KOPT-K1 (cell line): ENCODE data around the gene MIDN.

ENCODE experiments used
- H3K27ac ChIP-seq: fragments of 200-600 bp; sonication (generic); 2 replicates; pipeline ENCODE4 v1.5.1; 2016; ENCODE audit warnings: antibody characterized with exemption, mild to moderate bottlenecking, low read depth, low read length; ENCODE audit not compliant: poor library complexity, severe bottlenecking
- H3K36me3 ChIP-seq: fragments of 200-600 bp; sonication (generic); 2 replicates; pipeline ENCODE4 v1.5.1; 2017; ENCODE audit warnings: antibody characterized with exemption, mild to moderate bottlenecking, low read length, moderate library complexity; ENCODE audit not compliant: insufficient read depth
- H3K9me3 ChIP-seq: fragments of 200-600 bp; sonication (generic); 2 replicates; pipeline ENCODE4 v1.5.1; 2017; ENCODE audit warnings: antibody characterized with exemption, low read length, mild to moderate bottlenecking; ENCODE audit not compliant: insufficient read depth, poor library complexity, severe bottlenecking

The MIDN gene

DNA sequence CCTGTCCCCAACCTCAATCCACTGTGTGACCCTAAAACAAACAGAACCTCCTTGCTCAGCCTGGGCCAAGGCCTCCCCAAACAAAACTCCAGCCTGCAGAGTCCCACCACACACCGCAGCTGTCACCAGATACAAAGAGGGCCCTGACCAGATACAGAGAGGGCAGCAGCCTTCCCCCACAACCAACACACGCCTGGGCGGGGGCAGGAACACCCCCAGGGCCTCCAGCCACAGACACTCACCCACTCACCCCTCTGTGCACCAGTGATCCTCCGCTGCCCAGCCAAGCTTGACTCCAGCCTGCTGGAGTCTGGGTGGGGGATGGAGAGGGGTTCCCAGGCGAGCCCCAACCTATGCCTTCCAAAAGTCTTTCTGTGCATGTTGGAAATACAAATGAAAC, 14.8 kb downstream of the MIDN start:
- Histone ChIP-seq H3K27ac (no peak overlapping the region), H3K9me3 (no peaks in the 10 kb centered on the region)

DNA sequence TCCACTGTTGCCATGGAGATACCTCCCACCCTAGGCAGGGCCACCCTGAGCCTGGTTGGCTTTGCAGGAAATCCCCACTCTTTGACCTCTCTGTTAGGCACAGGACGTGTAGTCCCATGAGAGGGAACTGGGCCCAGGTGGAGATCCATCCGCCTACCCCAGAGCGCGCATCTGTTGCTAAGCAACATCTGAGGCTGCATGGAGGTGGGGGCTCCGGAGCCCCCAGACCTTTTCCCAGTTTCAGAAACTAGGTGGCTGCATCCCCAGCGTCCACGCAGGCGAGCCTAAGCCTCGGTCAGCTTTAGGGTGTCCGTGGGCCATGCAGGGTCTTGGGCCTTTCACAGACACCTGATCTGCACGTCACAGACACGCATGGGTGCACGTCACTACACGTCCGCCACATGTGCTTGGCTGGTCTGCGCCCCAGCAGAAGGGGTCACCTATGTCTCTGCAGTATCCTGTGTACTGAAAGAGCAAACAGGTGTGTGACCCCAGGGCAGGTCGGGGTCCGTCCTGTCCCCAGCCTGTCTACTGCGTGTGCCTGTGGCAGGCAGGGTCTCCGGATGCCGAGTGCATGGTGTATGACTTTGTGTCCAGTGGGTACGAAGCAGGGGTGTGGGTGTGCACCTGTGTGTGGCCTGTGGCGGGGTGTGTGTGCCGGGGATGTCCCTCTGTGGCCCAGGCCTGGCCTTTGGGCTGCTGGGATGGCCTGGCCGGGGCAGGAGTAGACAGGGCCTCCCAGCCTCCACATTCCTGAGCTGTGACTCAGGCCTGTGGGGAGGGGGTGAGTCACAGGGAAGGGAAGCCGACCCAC, 16.6 kb downstream of the MIDN start:
- no peak overlapping the region for H3K27ac ChIP-seq
- 0 out of 2 replicates have a peak, but pooled peaks cover under 1% of the 10 kb centered on the region for H3K36me3 ChIP-seq
- no peaks in the 10 kb centered on the region for H3K9me3 ChIP-seq

More for the DNA sequence above, 14.8 kb downstream of the MIDN start:
- peaks cover 3% of the 10 kb centered on the region; the same call in 1 of the 2 replicates for H3K36me3 ChIP-seq

DNA sequence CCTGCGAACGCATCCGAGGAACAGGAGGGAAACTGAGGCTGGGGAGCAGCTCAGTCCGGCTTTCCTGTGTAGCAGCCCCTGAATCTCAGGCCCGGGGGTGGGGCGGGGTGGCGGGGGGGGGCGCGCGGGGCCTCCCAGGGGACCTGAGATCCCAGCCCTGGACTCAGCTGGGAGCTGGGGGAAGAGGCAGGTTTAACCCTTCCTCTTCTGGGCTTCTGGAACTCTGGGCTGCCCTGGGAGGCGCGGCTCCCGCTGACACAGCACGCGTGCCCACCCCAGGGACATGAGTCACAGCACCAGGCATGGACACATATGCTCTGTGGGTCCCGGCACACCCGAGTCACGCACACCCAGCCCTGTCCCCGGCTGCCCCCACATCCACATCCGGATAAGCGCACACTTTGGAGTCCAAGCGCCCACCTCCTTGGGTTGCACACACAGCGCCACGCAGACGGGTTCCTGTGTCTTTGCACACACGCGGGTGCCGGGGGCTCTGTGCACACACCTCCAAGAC, 17.3 kb downstream of the MIDN start:
- Histone ChIP-seq H3K36me3 (peaks cover 8% of the 10 kb centered on the region), H3K27ac (no peak overlapping the region), H3K9me3 (no peaks in the 10 kb centered on the region)

- Histone ChIP-seq H3K27ac (peak overlapping the region; percentile 21), H3K36me3 (peaks cover 14% of the 10 kb centered on the region), H3K9me3 (no peaks in the 10 kb centered on the region)
Measured at GRCh38 chr19:1266129-1266915, 17.9 kb downstream of the MIDN start.

DNA sequence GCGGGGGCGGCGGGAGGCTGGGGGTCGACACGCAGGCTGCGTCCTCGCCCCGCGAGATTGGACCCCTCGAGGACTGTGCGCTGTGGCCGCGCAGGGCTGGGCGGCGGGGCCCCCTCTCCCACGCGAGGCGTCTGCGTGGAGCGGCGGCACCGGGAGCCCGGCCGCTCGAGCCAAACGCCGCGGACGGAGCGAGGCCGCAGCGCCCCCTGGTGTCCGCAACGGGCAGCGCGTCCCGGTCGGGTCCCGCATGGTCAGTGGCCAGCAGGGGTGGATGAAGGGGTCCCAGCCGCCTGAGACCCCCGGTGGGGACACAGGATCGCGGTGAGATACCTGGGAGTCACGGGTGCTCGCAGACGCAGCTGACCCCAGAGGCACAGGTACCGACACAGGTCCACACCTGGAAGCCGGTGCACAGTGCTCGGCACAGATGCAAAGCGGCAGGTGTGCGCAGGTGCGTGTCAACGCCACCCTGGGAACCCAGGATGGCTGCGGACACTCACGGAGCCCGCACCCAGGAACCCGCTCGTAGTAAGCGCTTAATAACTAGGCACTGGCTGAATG, 18.6 kb downstream of the MIDN start:
- H3K27ac ChIP-seq = peak overlapping the region; percentile 21
- no peaks in the 10 kb centered on the region for H3K9me3 ChIP-seq
- H3K36me3 ChIP-seq = peaks cover 21% of the 10 kb centered on the region

- H3K36me3 ChIP-seq = peaks cover 27% of the 10 kb centered on the region
- no peaks in the 10 kb centered on the region for H3K9me3 ChIP-seq
- H3K27ac ChIP-seq = no peak overlapping the region
Measured at GRCh38 chr19:1267477-1268225, 19.3 kb downstream of the MIDN start.

DNA sequence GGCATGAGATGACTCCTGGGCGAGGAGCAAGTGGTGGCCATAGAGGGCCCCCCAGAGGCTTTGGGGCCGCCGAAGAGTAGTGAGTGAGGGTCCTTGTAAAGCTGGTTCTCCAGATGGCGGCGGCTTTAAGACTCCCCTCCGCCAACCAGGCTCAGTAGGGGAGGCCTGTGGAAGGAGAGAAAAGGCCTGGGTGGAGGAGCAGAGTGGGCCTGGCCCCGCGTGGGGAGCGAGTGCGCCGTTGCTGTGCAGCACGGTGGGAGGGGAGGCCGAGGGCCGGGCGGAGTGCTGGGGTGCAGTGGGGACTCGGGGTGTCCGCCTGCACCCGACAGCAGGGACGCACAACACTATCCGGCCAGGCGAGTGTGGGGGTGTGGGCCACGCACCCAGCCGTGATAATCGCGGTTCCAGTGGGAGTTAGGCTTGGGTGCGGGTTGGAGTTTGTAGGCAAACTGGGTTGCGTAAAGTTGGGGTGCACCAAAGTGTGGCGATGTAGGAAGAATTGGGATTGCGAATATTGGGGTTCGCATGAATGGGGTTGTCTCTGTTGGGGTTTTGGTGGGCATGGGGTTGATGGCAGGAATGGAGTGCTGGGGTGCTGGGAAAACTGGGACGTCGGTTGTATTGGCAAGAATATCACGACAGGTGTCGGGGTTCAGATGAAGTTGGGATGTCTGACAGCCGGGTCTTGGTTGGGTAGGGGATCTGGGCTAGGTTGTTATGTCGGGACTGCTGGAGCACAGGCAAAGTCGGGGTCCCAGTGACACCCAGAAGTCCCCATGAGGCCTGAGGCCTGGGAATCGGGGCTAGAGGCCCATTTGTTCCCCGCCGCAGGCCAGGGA, 20.1 kb downstream of the MIDN start:
- Histone ChIP-seq H3K27ac (peak overlapping the region; percentile 95), H3K9me3 (no peaks in the 10 kb centered on the region), H3K36me3 (peaks cover 35% of the 10 kb centered on the region)

DNA sequence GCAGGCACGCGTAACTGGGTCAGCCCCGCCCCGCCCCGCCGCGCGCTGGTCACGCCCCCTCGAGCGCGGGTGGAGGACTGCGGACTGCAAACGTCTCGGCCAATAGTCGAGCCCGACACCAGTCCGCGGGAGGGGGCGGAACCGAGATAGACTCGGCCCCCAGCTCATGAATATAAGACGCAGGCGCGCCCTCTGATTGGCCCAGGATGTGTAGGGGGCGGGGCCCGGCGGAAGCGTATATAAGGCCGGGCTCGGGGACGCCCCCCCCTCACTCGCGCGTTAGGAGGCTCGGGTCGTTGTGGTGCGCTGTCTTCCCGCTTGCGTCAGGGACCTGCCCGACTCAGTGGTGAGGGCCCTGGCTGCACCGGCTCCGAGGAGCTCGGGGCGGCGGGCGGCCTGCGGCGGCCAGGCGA, 20.7 kb downstream of the MIDN start, which contains the start of gene CIRBP:
Gene CIRBP, plus strand, starts transcription at position 268 of the 413 bp plus-strand sequence. CDS start 1,602 bp downstream, outside the sequence.
- H3K27ac ChIP-seq = peak within 1 kb of the TSS; percentile 95
- H3K36me3 ChIP-seq = peaks cover 42% of the 10 kb centered on the region
- H3K9me3 ChIP-seq = no peaks in the 10 kb centered on the region

- Histone ChIP-seq H3K36me3 (peaks cover 47% of the 10 kb centered on the region), H3K9me3 (no peaks in the 10 kb centered on the region)
Measured at GRCh38 chr19:1269478-1270212, 21.3 kb downstream of the MIDN start.

DNA sequence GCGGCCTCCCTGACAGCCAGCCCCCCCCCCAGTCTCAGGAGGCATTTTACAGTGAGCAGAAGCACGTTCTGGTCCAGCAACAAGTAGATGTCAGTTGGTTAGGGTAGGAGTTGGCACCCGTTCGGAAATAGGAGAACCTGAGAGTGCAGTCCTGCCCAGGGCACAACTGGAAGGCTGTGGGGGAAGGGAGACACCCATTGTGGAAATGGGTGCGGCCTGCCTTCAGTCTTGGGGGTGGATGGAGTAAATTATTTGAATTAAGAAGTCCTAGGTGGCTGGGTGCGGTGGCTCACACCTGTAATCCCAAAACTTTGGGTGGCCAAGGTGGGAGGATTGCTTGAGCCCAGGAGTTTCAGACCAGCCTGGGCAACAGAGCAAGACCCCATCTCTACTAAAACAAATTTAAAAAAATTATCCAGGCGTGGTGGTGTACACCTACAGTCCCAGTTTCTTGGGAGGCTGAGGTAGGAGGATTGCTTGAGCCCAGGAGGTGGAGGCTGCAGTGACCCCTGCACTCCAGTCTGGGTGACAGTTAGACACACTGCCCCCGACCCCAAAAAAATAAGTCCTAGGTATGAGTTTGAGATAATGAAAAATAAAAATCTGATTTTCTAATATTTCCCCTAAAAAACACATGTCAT, 21.9 kb downstream of the MIDN start:
- Histone ChIP-seq H3K27ac (peak overlapping the region; percentile 95), H3K36me3 (peaks cover 52% of the 10 kb centered on the region), H3K9me3 (no peaks in the 10 kb centered on the region)

More at GRCh38 chr19:1269478-1270212, 21.3 kb downstream of the MIDN start:
- H3K27ac ChIP-seq = peak overlapping the region; percentile 95

DNA sequence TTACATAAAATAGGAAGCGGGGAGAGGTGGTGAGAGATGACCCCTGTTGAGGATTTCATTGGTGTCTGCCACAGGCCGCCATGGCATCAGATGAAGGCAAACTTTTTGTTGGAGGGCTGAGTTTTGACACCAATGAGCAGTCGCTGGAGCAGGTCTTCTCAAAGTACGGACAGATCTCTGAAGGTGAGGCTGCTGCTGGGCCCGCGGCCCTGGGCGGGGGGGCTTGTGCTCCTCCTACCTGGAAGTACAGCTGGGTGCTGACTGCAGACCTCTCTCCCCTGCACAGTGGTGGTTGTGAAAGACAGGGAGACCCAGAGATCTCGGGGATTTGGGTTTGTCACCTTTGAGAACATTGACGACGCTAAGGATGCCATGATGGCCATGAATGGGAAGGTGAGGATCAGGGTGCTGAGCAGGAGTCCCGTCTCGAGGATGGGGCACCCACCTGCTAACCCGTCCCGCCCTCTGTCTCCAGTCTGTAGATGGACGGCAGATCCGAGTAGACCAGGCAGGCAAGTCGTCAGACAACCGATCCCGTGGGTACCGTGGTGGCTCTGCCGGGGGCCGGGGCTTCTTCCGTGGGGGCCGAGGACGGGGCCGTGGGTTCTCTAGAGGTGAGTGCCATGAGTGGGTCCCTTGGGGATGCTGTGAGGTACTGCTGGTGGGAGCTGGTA, 22.6 kb downstream of the MIDN start:
- peaks cover 52% of the 10 kb centered on the region for H3K36me3 ChIP-seq
- no peaks in the 10 kb centered on the region for H3K9me3 ChIP-seq
- H3K27ac ChIP-seq = peak overlapping the region; percentile 95

- Histone ChIP-seq H3K27ac (peak overlapping the region; percentile 95), H3K36me3 (peaks cover 52% of the 10 kb centered on the region), H3K9me3 (no peaks in the 10 kb centered on the region)
Measured at GRCh38 chr19:1271528-1272422, 23.4 kb downstream of the MIDN start.
